Epithelial cell of alveolus of lung (primary cell): ENCODE results near the gene IL17RA. TPM values are rescaled to one million over a fixed set of nuclear protein-coding genes. Genes with fewer than 3 reads are reported as not detected.

Experiments
- total RNA-seq: library from RNA; depleted of rRNA; stranded (reverse); fragments of >200 nt; gene quantifications from 2 replicates; pipeline ENCODE4 v1.2.1, GENCODE V29; 2015

The IL17RA gene, protein sequence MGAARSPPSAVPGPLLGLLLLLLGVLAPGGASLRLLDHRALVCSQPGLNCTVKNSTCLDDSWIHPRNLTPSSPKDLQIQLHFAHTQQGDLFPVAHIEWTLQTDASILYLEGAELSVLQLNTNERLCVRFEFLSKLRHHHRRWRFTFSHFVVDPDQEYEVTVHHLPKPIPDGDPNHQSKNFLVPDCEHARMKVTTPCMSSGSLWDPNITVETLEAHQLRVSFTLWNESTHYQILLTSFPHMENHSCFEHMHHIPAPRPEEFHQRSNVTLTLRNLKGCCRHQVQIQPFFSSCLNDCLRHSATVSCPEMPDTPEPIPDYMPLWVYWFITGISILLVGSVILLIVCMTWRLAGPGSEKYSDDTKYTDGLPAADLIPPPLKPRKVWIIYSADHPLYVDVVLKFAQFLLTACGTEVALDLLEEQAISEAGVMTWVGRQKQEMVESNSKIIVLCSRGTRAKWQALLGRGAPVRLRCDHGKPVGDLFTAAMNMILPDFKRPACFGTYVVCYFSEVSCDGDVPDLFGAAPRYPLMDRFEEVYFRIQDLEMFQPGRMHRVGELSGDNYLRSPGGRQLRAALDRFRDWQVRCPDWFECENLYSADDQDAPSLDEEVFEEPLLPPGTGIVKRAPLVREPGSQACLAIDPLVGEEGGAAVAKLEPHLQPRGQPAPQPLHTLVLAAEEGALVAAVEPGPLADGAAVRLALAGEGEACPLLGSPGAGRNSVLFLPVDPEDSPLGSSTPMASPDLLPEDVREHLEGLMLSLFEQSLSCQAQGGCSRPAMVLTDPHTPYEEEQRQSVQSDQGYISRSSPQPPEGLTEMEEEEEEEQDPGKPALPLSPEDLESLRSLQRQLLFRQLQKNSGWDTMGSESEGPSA
- total RNA-seq: 11.1 and 16.5 TPM in 2 replicates

DNA sequence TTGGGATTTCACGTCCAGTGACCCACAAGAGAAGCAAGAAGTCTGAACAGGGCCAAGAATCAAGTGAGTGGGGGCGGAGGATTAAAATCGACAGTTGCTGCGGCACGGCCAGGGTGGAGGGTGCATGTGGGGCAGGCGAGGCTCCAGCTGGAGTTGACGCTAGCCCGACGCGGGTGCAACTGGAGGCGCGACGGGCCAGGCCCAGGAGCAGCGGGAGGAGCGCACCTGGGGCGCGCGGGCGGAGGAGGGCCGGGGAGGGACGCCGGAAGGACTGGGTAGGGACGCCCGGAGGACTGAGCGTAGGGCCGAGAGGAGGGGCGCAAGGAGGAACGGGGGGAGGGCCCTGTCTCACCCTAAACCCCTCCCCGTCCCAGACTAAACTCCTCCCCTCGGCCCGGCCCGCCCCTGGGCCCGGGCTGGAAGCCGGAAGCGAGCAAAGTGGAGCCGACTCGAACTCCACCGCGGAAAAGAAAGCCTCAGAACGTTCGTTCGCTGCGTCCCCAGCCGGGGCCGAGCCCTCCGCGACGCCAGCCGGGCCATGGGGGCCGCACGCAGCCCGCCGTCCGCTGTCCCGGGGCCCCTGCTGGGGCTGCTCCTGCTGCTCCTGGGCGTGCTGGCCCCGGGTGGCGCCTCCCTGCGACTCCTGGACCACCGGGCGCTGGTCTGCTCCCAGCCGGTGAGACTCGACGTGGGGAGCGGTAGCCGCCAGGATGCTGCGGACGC is at the start of gene IL17RA:
Gene IL17RA (plus strand): TSS at position 447 of the 723 bp plus-strand sequence. CDS start 92 bp downstream, at position 539.

DNA sequence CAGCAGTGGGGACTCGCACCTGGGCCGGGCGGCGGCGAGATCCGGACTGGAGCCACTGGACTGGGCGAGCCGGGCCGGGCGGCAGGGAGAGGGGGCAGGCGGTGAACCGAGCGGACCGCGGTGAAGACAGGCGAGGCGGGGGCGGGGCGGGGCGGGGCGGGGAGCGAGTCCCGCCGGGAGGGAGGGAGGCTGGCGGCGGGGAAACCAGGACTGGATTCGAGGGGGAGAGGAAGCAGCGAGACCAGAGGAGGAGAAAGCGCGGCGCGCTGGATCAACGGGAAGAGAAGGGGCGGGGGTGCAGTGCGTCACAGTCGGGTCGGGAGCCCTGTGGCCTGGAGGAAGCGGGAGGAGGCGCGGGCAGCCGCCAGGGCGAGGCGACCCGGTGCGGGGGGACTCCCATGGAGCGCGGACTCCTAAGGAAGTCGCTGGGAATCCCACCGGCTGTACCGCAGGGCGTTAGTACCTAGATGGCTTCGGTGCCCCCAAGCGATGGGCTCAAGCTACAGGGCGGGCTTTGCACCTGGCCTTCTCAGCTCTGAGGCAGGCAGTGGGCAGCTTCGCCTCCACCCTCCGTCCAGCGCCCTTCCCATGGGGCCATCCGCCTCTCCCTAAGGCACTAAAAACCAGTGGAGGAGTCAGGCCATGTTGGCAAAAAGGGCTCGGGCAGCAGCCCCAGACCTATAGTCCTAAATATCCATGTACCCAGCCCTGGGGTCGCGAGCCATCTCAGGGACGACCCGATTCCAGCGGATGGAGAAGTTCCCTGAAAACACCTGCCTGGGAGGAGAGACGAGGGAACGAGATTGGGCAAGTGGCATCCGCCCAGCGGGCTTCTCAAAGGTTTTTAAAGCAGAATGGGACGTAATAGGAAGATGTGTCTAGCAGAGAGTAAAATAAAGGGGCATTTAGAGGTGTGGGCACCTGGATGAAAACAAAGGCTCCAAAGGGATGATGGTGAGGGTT is 36.7 kb downstream of the IL17RA start, which contains the start of gene TMEM121B:
Gene TMEM121B (minus strand): TSS at position 128 of the 963 bp plus-strand sequence. CDS start 233 bp downstream, outside the sequence.

DNA sequence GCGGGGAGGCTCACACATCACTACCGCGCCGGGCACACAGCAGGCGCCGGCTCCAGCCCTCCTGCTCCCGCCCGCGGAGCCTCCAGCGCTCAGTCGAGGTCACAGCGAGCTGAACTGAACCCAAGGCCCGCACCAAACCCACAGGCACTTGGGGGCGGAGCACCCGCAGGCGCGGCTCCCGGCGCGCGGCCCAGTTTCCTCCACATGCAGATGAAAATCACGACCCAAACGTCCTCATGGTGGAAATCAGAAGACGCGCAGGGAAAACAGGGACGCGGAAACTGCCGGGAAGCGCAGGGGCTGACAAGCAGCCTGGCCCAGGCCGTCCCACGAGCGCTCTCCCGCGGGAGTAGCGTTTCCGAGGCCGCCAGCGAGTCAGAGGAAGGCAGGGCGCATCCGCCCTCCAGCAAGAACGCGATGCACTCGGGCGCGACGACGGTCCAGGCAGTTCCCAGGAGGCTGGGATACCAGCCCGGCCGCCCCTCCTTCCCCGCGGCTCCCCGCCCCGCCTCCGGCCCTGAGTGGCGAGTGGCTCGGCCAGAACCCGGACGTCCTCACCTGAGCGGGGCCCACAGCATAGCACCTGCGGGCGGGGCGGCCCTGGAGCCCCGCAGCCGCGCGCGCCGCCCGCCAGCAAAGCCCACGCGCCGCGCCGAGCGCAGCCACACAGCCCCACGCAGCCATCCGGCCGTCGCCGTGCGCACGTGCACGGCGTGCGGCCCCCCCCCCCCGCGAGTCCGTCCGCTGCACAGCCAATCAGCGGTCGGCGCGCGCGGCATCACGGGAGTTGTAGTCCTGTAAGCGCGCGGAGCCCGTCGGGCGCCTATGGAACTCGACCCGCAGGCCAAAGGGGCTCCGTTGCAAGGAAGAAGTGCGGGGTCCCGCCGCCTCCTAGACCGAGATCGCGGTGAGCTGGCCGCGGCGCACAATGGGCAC is 74.0 kb downstream of the IL17RA start, which contains the start of gene HDHD5:
Gene HDHD5 (minus strand): TSS at position 710 of the 936 bp plus-strand sequence. CDS start 26 bp downstream, at position 684.

Other genes with a start within 250 kb of the IL17RA start
- gene GAB4, start 76.8 kb upstream of the IL17RA start, total RNA-seq: not detected in 2 replicates
- 0.26 and 1.6 TPM in 2 replicates for gene TMEM121B, start 36.4 kb downstream of the IL17RA start, total RNA-seq
- 35.9 and 57.5 TPM in 2 replicates for gene HDHD5, start 74.3 kb downstream of the IL17RA start, total RNA-seq
- 14.0 and 14.6 TPM in 2 replicates for gene ADA2, start 134.4 kb downstream of the IL17RA start, total RNA-seq